Kidney epithelial cell (primary cell): Measurements from ENCODE around the gene EQTN. TPM values are rescaled to one million over a fixed set of nuclear protein-coding genes. Genes with fewer than 3 reads are reported as not detected.

Experiments used
- DNase-seq: peaks from one replicate; pipeline ENCODE4 v3.0.0-alpha.2; 2010; ENCODE audit warnings: low read depth
- H3K27me3 ChIP-seq: 2 replicates; pipeline ENCODE4 v1.6.0; 2011; ENCODE audit warnings: low read length; ENCODE audit not compliant: control insufficient read depth, insufficient read depth
- H3K36me3 ChIP-seq: 2 replicates; pipeline ENCODE4 v1.5.1; 2011; ENCODE audit warnings: low read length; ENCODE audit not compliant: control insufficient read depth, insufficient read depth
- H3K4me3 ChIP-seq: 2 replicates; pipeline ENCODE4 v1.5.1; 2011; ENCODE audit warnings: low read depth, mild to moderate bottlenecking, control low read depth, low read length
- CTCF ChIP-seq: IDR thresholded peaks from 2 replicates; pipeline ENCODE4 v1.5.1; 2011; ENCODE audit warnings: mild to moderate bottlenecking, moderate library complexity, low read length, control low read depth, inconsistent platforms; ENCODE audit not compliant: insufficient read depth, poor library complexity, severe bottlenecking
- total RNA-seq: library from RNA; depleted of rRNA; stranded (reverse); fragments of >200 nt; gene quantifications from 2 replicates; pipeline ENCODE4 v1.2.3, GENCODE V29; 2015

EQTN gene
- total RNA-seq = not detected in 2 replicates

GRCh38 chr9:27297050-27297449 is at the start of gene EQTN:
TSS of gene EQTN (minus strand) at chr9:27297150. CDS start at chr9:27297055, 95 bp downstream.
- no peak for TF ChIP-seq CTCF
- Histone ChIP-seq H3K4me3 (no peak within 1 kb of the TSS), H3K27me3 (no peaks in the 10 kb centered on the region), H3K36me3 (no peaks in the 10 kb centered on the region)
- DNase-seq = no peak

GRCh38 chr9:27344776-27345175 is 47.8 kb upstream of the EQTN start:
- no peak for DNase-seq
- Histone ChIP-seq H3K36me3 (no peaks in the 10 kb centered on the region), H3K4me3 (no peak overlapping the region), H3K27me3 (no peaks in the 10 kb centered on the region)
- TF ChIP-seq CTCF = no peak

GRCh38 chr9:27341545-27342294 is 44.8 kb upstream of the EQTN start:
- no peak for DNase-seq
- Histone ChIP-seq H3K27me3 (no peaks in the 10 kb centered on the region), H3K36me3 (no peaks in the 10 kb centered on the region), H3K4me3 (no peak overlapping the region)
- TF ChIP-seq CTCF = no peak

GRCh38 chr9:27340961-27341511 is 44.1 kb upstream of the EQTN start:
- TF ChIP-seq CTCF = no peak
- Histone ChIP-seq H3K4me3 (no peak overlapping the region), H3K36me3 (no peaks in the 10 kb centered on the region), H3K27me3 (no peaks in the 10 kb centered on the region)
- DNase-seq = no peak

GRCh38 chr9:27340285-27340674 is 43.3 kb upstream of the EQTN start:
- no peaks in the 10 kb centered on the region for H3K36me3 ChIP-seq
- DNase-seq = no peak
- no peaks in the 10 kb centered on the region for H3K27me3 ChIP-seq
- TF ChIP-seq CTCF = no peak
- H3K4me3 ChIP-seq = no peak overlapping the region
